Thyroid gland (tissue), 4 donors: Measurements from ENCODE around the gene PEA15. TPM values are rescaled to one million over a fixed set of nuclear protein-coding genes. Genes with fewer than 3 reads are reported as not detected.

Source experiments
- DNase-seq, 2 donors: peaks; one replicate each; pipeline ENCODE4 v3.0.0-alpha.2; 2019
- H3K27ac ChIP-seq, 3 donors: fragments of 200-600 bp; sonication (generic); 1 replicate in 2 of 3; 2 replicates in 1 of 3; pipeline ENCODE4 v1.5.1; 2016 to 2019; ENCODE audit warnings: mild to moderate bottlenecking in 1 of 3, moderate library complexity in 1 of 3
- H3K27me3 ChIP-seq: fragments of 200-600 bp; sonication (generic); one replicate; pipeline ENCODE4 v1.5.1; 2019
- H3K36me3 ChIP-seq, 2 donors: fragments of 200-600 bp; sonication (generic); one replicate each; pipeline ENCODE4 v1.5.1; 2016 to 2019
- H3K4me1 ChIP-seq, 2 donors: fragments of 200-600 bp; sonication (generic); one replicate each; pipeline ENCODE4 v1.5.1; 2017 to 2019
- H3K4me3 ChIP-seq, 3 donors: fragments of 200-600 bp; sonication (generic); replicated peaks in 1 of 3; 1 replicate in 2 of 3; 2 replicates in 1 of 3; pipeline ENCODE4 v1.5.1; 2016; ENCODE audit warnings: mild to moderate bottlenecking in 1 of 3
- H3K9me3 ChIP-seq: fragments of 200-600 bp; sonication (generic); one replicate; pipeline ENCODE4 v1.5.1; 2017
- CTCF ChIP-seq, 6 experiments: fragments of 200-600 bp in 3 of 6; fragments of 450-650 bp in 3 of 6; sonication (generic) in 3 of 6; IDR thresholded peaks; one replicate each; pipeline ENCODE4 v1.5.1; 2016 to 2019; ENCODE audit warnings: antibody characterized with exemption in 6 of 6, mild to moderate bottlenecking in 2 of 6, inconsistent platforms in 1 of 6, moderate library complexity in 1 of 6
- POLR2A ChIP-seq, 2 donors: fragments of 450-650 bp; IDR thresholded peaks; one replicate each; pipeline ENCODE4 v1.6.1; 2017; ENCODE audit warnings: antibody characterized with exemption in 2 of 2, mild to moderate bottlenecking in 2 of 2, moderate library complexity in 1 of 2
- WGBS, 2 donors: methylation state at CpG; one replicate each; pipeline ENCODE4 v1.1.5; 2017; 5-methylcytosine and 5-hydroxymethylcytosine counted together
- intact Hi-C: fragments of 100-400 bp; cut with DNase I; formaldehyde crosslinking; loops from one replicate; pipeline ENCODE4 v1.15.1; 2023
- total RNA-seq, 4 donors: library from RNA; depleted of rRNA; stranded (reverse); fragments of >200 nt; gene quantifications; one replicate each; pipeline ENCODE4 v1.2.3, GENCODE V29; 2016

PEA15 gene
- total RNA-seq, 4 donors from 2014 or later: 47.9 to 68.5 (median 50.2) TPM

- Histone ChIP-seq H3K36me3 (no peaks in the 10 kb centered on the region), H3K27me3 (no peaks in the 10 kb centered on the region), H3K4me3 (no peak overlapping the region), H3K27ac (no peak overlapping the region), H3K9me3 (no peaks in the 10 kb centered on the region), H3K4me1 (peaks cover 3 to 5% of the 10 kb centered on the region in 2 donors)
- WGBS, 2 donors: 74 to 80% methylated on average over 4 of the region's 4 CpGs
- no peak for DNase-seq
- TF ChIP-seq CTCF (IDR thresholded peaks at IDR 0.05) (no peak), POLR2A (IDR thresholded peaks at IDR 0.05) (no peak)
- intact Hi-C loops: no loop called here
These were observed 4.4 kb upstream of the PEA15 start for GRCh38 chr1:160200786-160201185.

DNA sequence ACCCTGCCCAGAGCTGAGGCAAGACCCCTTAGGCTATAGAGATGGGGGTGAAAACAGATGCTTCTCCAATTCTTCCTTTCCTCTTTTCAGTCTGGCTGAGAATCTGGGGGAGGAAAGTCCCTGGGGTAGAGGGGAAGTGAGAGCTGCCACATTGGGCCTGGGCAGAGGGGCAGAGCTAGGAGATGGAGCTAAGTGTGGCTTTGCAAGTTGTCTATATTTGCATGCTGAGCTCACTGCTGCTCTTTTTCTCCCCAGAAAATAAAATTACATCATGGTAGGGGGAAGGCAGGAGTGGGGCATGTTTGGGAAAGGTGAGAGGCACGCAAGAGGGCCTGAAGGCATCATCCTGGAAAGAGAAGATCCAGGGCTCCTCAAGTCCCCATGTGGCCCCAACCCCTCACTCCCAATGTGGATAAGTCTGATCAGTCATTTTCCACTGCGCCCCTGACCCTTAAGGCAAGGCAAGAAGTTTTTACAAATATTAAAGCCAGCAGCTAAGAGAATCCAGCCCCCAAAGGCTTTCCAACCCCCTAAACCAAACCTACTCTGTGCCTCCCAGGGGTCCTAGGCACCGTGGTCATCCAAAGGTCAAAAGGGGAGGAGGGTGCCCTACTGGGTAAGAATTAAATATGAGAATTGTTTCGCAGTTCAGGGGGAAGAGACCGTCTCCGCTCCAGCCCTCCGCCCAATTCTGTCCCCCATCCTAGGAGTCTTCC is 500 bp upstream of the PEA15 start:
- DNase-seq: no peak
- Histone ChIP-seq H3K36me3 (no peaks in the 10 kb centered on the region), H3K27me3 (no peaks in the 10 kb centered on the region), H3K4me3 (peak overlapping the region in 1 of 3 donors; percentile 60), H3K4me1 (peaks cover 19 to 41% of the 10 kb centered on the region in 2 donors), H3K9me3 (no peaks in the 10 kb centered on the region), H3K27ac (peak overlapping the region in 2 of 3 donors; percentile 86 to 87)
- TF ChIP-seq CTCF (IDR thresholded peaks at IDR 0.05): no peak
- intact Hi-C loops: no loop called here
- WGBS, 2 donors: 33% methylated on average over 7 of the region's 7 CpGs

DNA sequence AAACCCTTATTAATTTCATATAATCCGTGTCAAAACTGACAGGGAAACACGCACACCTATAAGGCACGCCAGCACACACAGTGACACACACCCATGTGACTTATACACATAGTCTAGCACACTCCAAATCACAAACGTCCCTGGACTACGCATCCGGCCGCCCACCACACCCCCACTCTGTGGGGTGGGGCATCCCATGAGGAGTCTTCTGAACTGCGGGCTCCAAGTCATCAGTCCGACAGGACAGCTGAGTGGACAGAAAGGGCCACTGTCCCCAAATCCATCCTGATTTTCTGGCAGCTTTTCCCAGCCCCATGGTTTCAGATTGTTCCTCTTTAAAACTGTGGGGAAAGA is 829 bp downstream of the PEA15 start:
- WGBS, 2 donors: 3 to 11% methylated on average over 9 of the region's 9 CpGs
- Histone ChIP-seq H3K9me3 (no peaks in the 10 kb centered on the region), H3K27ac (peak overlapping the region; percentile 74 to 87 (median 86)), H3K4me3 (peak overlapping the region; percentile 45 to 69 (median 60)), H3K4me1 (peaks cover 30 to 55% of the 10 kb centered on the region in 2 donors), H3K27me3 (no peaks in the 10 kb centered on the region), H3K36me3 (no peaks in the 10 kb centered on the region)
- intact Hi-C loops: no loop called here
- DNase-seq: peak; percentile 43 to 44
- TF ChIP-seq POLR2A (IDR thresholded peaks at IDR 0.05): no peak
- no peak for TF ChIP-seq CTCF (IDR thresholded peaks at IDR 0.05)

- Histone ChIP-seq H3K9me3 (no peaks in the 10 kb centered on the region), H3K4me1 (peaks cover 31 to 57% of the 10 kb centered on the region in 2 donors), H3K27me3 (no peaks in the 10 kb centered on the region), H3K27ac (peak overlapping the region; percentile 74 to 87 (median 86)), H3K4me3 (peak overlapping the region in 1 of 3 donors; percentile 60), H3K36me3 (peaks cover 0 to 3% of the 10 kb centered on the region in 2 donors)
- TF ChIP-seq CTCF (IDR thresholded peaks at IDR 0.05) (no peak), POLR2A (IDR thresholded peaks at IDR 0.05) (no peak)
- DNase-seq: no peak
- 63 to 74% methylated on average over 9 of the region's 9 CpGs for WGBS, 2 donors
- intact Hi-C loops: no loop called here
These were observed 1.4 kb downstream of the PEA15 start for GRCh38 chr1:160206421-160207117.

GRCh38 chr1:160207118-160207650 is 2.0 kb downstream of the PEA15 start:
- H3K36me3 ChIP-seq: peaks cover 2 to 9% of the 10 kb centered on the region in 2 donors
- WGBS, 2 donors: 84 to 92% methylated on average over 4 of the region's 4 CpGs
- DNase-seq: no peak
- no peaks in the 10 kb centered on the region for H3K27me3 ChIP-seq
- intact Hi-C loops: no loop called here
- peaks cover 31 to 57% of the 10 kb centered on the region in 2 donors for H3K4me1 ChIP-seq
- H3K9me3 ChIP-seq: no peaks in the 10 kb centered on the region
- H3K4me3 ChIP-seq: no peak overlapping the region
- peak overlapping the region in 2 of 3 donors; percentile 86 to 87 for H3K27ac ChIP-seq
- no peak for TF ChIP-seq CTCF (IDR thresholded peaks at IDR 0.05)
- TF ChIP-seq POLR2A (IDR thresholded peaks at IDR 0.05): no peak
